DND-41 (cell line): ENCODE measurements around the gene ZNF740.
A peak's percentile ranks its signal among the peaks of the same experiment; 100 is the strongest.

Experiments
- ATAC-seq: fragments of 200-7000 bp; cut with Tn5 transposase; 3 replicates; pipeline ENCODE4 v1.9.1; 2021; ENCODE audit warnings: low read depth; ENCODE audit not compliant: insufficient read depth
- DNase-seq: peaks from one replicate; pipeline ENCODE4 v3.0.0-alpha.2; 2020
- H2AFZ ChIP-seq: 2 replicates; pipeline ENCODE4 v1.6.0; 2012; ENCODE audit warnings: low read depth, low read length
- H3K27ac ChIP-seq: 2 replicates; pipeline ENCODE4 v1.5.1; 2012; ENCODE audit warnings: low read length, inconsistent platforms
- H3K27me3 ChIP-seq: fragments of 200-600 bp; sonication (generic); 2 replicates; pipeline ENCODE4 v1.6.0; 2012; ENCODE audit warnings: low read length, mild to moderate bottlenecking, inconsistent platforms; ENCODE audit not compliant: insufficient read depth, poor library complexity
- H3K36me3 ChIP-seq: 2 replicates; pipeline ENCODE4 v1.5.1; 2012; ENCODE audit warnings: low read length, inconsistent platforms; ENCODE audit not compliant: insufficient read depth
- H3K4me1 ChIP-seq: 2 replicates; pipeline ENCODE4 v1.5.1; 2012; ENCODE audit warnings: mild to moderate bottlenecking, low read length; ENCODE audit not compliant: insufficient read depth
- H3K4me2 ChIP-seq: 2 replicates; pipeline ENCODE4 v1.6.0; 2012; ENCODE audit warnings: mild to moderate bottlenecking, moderate library complexity, low read length, inconsistent platforms; ENCODE audit not compliant: insufficient read depth
- H3K4me3 ChIP-seq, 2 experiments: fragments of 200-600 bp in 1 of 2; shearing (Covaris generic) in 1 of 2; 2 replicates each; pipeline ENCODE4 v1.5.1; 2012 to 2016; ENCODE audit warnings: inconsistent platforms in 2 of 2, low read length in 2 of 2, mild to moderate bottlenecking in 2 of 2, low read depth in 1 of 2, moderate library complexity in 1 of 2
- H3K79me2 ChIP-seq: 2 replicates; pipeline ENCODE4 v1.6.0; 2012; ENCODE audit warnings: low read length, inconsistent platforms; ENCODE audit not compliant: insufficient read depth
- H3K9ac ChIP-seq: 2 replicates; pipeline ENCODE4 v1.6.0; 2012; ENCODE audit warnings: low read depth, mild to moderate bottlenecking, inconsistent platforms, low read length, moderate library complexity
- H3K9me3 ChIP-seq: 2 replicates; pipeline ENCODE4 v1.5.1; 2012; ENCODE audit warnings: low read length, moderate library complexity, mild to moderate bottlenecking, inconsistent platforms; ENCODE audit not compliant: insufficient read depth, severe bottlenecking
- H4K20me1 ChIP-seq: 2 replicates; pipeline ENCODE4 v1.6.0; 2012; ENCODE audit warnings: low read length; ENCODE audit not compliant: insufficient read depth
- CTCF ChIP-seq: IDR thresholded peaks from 2 replicates; pipeline ENCODE4 v1.5.1; 2012; ENCODE audit warnings: borderline replicate concordance, low read length, moderate library complexity, mild to moderate bottlenecking; ENCODE audit not compliant: poor library complexity, severe bottlenecking; ENCODE audit errors: extremely low read depth
- EZH2 ChIP-seq: IDR thresholded peaks from 3 replicates; pipeline ENCODE4 v1.6.1; 2012; ENCODE audit warnings: borderline replicate concordance, low read depth, mild to moderate bottlenecking, moderate library complexity, low read length, inconsistent platforms; ENCODE audit not compliant: severe bottlenecking

The ZNF740 gene

GRCh38 chr12:53180220-53180930, at the start of gene ZNF740, which contains the start of gene CSAD:
Gene ZNF740 (plus strand): TSS chr12:53180722. CDS start chr12:53181984, 1,262 bp downstream.
Gene CSAD (minus strand): TSS chr12:53180925. CDS start chr12:53173470, 7,455 bp downstream.
- Histone ChIP-seq H3K4me3 (peak within 1 kb of the TSS; percentile 70 to 92), H2AFZ (peak within 1 kb of the TSS; percentile 98), H3K79me2 (peaks cover 46% of the 10 kb centered on the region), H3K9me3 (no peaks in the 10 kb centered on the region), H4K20me1 (peaks cover 24% of the 10 kb centered on the region), H3K9ac (peak within 1 kb of the TSS; percentile 82), H3K36me3 (peaks cover 39% of the 10 kb centered on the region), H3K4me1 (peaks cover 43% of the 10 kb centered on the region), H3K4me2 (peak within 1 kb of the TSS; percentile 100), H3K27ac (peak within 1 kb of the TSS; percentile 95), H3K27me3 (no peaks in the 10 kb centered on the region)
- peak; percentile 95 for ATAC-seq
- TF ChIP-seq CTCF: peak; percentile 22
- no peak for TF ChIP-seq EZH2
- DNase-seq: peak; percentile 99

GRCh38 chr12:53131844-53132243, 48.7 kb upstream of the ZNF740 start:
- Histone ChIP-seq H3K36me3 (no peaks in the 10 kb centered on the region), H3K9me3 (peaks cover 1% of the 10 kb centered on the region), H3K27ac (no peak overlapping the region), H3K9ac (no peak overlapping the region), H3K4me3 (no peak overlapping the region), H3K4me2 (no peak overlapping the region), H2AFZ (no peak overlapping the region), H3K27me3 (peaks cover 12% of the 10 kb centered on the region), H4K20me1 (no peaks in the 10 kb centered on the region), H3K4me1 (no peaks in the 10 kb centered on the region), H3K79me2 (no peaks in the 10 kb centered on the region)
- ATAC-seq (no peak), DNase-seq (no peak)
- TF ChIP-seq CTCF: no peak
- TF ChIP-seq EZH2: no peak

- Histone ChIP-seq H3K36me3 (no peaks in the 10 kb centered on the region), H3K27ac (no peak overlapping the region), H3K4me2 (no peak overlapping the region), H4K20me1 (no peaks in the 10 kb centered on the region), H3K9ac (no peak overlapping the region), H3K27me3 (peaks cover 4% of the 10 kb centered on the region), H3K79me2 (no peaks in the 10 kb centered on the region), H3K4me3 (no peak overlapping the region), H3K4me1 (no peaks in the 10 kb centered on the region), H2AFZ (no peak overlapping the region), H3K9me3 (peaks cover 3% of the 10 kb centered on the region)
- DNase-seq (no peak), ATAC-seq (no peak)
- no peak for TF ChIP-seq CTCF
- TF ChIP-seq EZH2: no peak
These were observed 46.8 kb upstream of the ZNF740 start for GRCh38 chr12:53133722-53134121.
